ENCODE data around the gene MGLL.

Gene MGLL

DNA sequence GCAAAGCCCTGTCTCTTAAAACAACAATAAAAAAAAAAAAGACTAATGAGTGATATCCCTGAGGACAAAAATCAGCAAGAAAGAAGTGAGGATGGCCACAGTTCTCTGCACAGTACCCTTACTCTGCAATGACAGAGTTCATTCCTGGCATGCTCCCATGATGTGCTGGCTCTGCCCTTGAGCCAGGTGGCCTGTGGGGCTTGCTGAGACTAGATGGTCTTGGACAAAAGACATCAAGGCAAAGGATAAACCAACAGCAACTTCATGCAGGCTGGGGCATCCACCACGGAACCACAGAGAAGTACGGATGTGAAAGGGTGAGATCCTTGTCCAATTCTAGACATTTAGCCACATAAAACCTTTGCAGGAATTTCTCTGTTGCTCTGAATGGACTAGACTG lies 12.7 kb downstream of the MGLL start:
- Mint-ChIP-seq H3K36me3 (peaks cover 2% of the 10 kb centered on the region), H3K4me3 (no peak overlapping the region), H3K4me1 (ENCODE audit: low read depth) (no peaks in the 10 kb centered on the region), H3K9me3 (ENCODE audit: low read depth) (no peaks in the 10 kb centered on the region), H3K27me3 (peaks cover 4% of the 10 kb centered on the region), H3K27ac (no peak overlapping the region)

DNA sequence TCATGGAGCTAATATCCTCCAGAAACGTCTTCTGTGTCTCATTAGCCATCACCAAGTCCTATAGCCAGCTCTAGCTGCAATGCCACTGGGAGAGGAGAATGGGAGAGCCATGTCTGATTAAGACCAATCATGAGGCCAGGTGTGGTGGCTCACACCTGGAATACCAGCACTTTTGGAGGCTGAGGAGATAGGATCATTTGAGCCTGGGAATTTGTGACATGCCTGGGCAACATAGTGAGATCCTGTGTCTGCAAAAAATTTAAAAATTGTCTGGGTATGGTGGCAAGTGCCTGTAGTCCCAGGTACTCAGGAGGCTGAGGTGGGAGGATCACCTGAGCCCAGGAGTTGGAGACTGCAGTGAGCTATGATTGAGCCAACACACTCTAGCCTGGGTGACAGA lies 13.1 kb downstream of the MGLL start:
- H3K27me3 Mint-ChIP-seq, result peaks cover 4% of the 10 kb centered on the region
- H3K36me3 Mint-ChIP-seq, result peaks cover 2% of the 10 kb centered on the region
- no peak overlapping the region for H3K4me3 Mint-ChIP-seq
- no peak overlapping the region for H3K27ac Mint-ChIP-seq
- no peaks in the 10 kb centered on the region for H3K9me3 Mint-ChIP-seq (ENCODE audit: low read depth)
- no peaks in the 10 kb centered on the region for H3K4me1 Mint-ChIP-seq (ENCODE audit: low read depth)

DNA sequence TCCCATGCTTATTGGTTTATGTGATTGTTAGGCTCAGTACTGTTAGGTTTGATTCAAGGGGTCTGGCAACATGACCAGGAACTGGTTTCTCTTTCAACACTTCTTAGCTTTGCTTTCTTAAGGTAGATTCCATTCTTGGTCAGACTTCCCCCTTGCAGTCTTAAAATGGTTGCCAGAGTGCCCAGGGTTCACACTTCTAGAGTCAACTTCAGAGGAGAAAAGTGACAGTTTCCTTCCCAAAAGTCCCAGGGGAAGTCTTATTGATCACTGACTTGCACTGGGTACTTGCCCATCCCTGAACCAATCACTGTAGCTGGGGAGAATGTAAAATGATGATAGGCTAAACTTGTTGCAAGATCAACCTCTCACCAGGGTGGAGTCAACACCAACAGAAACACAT lies 14.1 kb downstream of the MGLL start:
- no peak overlapping the region for H3K27ac Mint-ChIP-seq
- peaks cover 2% of the 10 kb centered on the region for H3K36me3 Mint-ChIP-seq
- H3K9me3 Mint-ChIP-seq (ENCODE audit: low read depth), result no peaks in the 10 kb centered on the region
- no peak overlapping the region for H3K4me3 Mint-ChIP-seq
- H3K4me1 Mint-ChIP-seq (ENCODE audit: low read depth), result no peaks in the 10 kb centered on the region
- peaks cover 4% of the 10 kb centered on the region for H3K27me3 Mint-ChIP-seq

DNA sequence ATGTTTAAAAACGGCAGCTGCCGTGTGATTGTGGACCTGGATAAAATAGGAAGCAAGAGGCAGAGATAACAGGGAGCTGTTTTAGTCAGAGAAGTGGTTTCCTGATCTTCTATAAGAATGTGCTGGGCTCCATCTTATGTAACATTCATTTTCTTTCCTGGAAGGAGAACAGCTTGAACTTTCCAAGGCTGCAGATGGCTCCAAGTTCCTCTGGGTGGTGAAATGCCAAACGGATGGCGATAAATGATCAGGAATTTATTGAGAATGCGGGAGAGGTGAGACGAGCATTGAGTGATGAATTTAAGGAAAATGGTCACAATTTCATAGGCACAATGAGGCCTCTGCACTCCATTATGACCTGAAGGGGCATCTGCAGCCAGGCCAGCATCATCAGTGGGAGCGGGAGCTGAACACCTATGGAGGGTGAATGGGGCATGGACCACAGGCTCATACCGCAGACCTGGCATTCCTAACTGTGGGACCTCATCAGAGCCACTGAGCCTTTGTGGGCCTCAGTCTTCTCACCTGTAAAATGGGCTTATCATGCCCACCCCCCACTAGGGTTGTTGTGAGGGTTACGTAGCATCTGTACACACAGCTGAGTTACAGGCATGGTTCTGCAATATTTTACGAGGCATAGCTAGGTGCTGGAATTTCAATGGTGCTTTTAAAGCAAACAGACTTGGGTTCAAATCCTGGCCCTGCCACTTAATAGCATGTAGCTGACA lies 17.1 kb downstream of the MGLL start:
- Mint-ChIP-seq H3K27me3 (peaks cover 2% of the 10 kb centered on the region), H3K27ac (no peak overlapping the region), H3K4me1 (ENCODE audit: low read depth) (peaks cover 6% of the 10 kb centered on the region), H3K4me3 (no peak overlapping the region), H3K36me3 (peaks cover 2% of the 10 kb centered on the region), H3K9me3 (ENCODE audit: low read depth) (no peaks in the 10 kb centered on the region)

DNA sequence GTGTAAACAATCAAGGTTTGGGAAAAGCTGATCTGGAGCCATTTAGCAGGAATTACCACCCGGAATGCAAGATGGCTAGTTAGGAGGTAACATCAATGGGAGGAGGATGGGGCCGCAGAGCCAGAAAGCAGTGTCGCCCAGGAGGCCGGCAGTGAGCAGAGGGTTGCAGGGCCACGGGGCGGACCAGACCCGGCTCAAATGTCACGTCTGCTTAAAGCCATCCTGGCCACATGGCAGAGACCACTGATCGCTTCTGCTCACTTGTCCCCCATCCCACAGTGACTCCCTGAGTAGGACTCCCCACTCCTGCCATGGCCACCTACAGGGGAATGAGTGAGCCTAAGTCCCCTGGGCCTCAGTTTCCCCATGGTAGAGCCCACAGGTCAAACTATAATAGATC lies 18.2 kb downstream of the MGLL start:
- Mint-ChIP-seq H3K4me1 (ENCODE audit: low read depth) (peaks cover 10% of the 10 kb centered on the region), H3K4me3 (no peak overlapping the region), H3K27me3 (peaks cover 2% of the 10 kb centered on the region), H3K27ac (no peak overlapping the region), H3K9me3 (ENCODE audit: low read depth) (no peaks in the 10 kb centered on the region), H3K36me3 (peaks cover 2% of the 10 kb centered on the region)

DNA sequence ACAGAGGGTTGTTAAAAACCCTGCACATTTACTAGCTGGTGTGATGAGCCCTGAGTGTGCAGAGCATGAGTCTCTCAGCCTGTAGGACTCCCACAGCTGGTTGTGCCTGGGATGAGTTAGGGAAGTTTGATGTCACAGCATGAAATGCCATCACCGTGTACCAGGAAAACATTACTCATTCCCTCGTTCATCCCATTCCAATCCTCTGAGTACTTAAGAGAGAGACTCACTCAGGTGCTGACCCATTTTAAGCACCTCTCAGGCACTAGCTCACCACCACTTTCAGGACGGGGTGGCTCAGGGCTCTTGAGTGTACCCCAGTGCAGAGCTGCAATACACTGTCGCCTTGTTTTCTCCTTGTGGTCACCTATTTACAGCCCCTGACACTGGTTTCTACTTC lies 18.7 kb downstream of the MGLL start:
- no peak overlapping the region for H3K27ac Mint-ChIP-seq
- H3K36me3 Mint-ChIP-seq, result peaks cover 2% of the 10 kb centered on the region
- H3K4me3 Mint-ChIP-seq, result no peak overlapping the region
- H3K9me3 Mint-ChIP-seq (ENCODE audit: low read depth), result no peaks in the 10 kb centered on the region
- peaks cover under 1% of the 10 kb centered on the region for H3K27me3 Mint-ChIP-seq
- H3K4me1 Mint-ChIP-seq (ENCODE audit: low read depth), result peaks cover 10% of the 10 kb centered on the region

DNA sequence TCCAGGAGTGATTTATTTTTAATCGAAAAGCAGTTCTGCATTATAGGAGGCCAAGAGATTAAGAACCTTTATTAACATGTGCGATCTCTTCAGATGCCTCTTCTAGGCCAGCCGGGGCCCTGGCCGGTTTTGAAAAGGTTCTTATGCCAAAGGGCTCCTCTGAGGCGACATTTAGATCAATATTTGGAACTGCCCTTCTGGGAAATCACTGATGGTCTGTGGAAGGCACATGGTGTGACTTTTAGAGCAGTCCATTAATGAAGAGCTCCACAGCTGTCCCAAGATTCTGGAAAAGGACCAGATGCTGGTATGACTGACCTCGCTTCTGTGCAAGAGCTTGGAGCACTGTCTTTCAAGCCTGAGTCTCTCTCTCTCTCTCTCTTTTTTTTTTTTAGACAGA lies 19.7 kb downstream of the MGLL start:
- H3K27ac Mint-ChIP-seq, result no peak overlapping the region
- H3K36me3 Mint-ChIP-seq, result peaks cover 2% of the 10 kb centered on the region
- no peaks in the 10 kb centered on the region for H3K27me3 Mint-ChIP-seq
- no peaks in the 10 kb centered on the region for H3K9me3 Mint-ChIP-seq (ENCODE audit: low read depth)
- peaks cover 10% of the 10 kb centered on the region for H3K4me1 Mint-ChIP-seq (ENCODE audit: low read depth)
- H3K4me3 Mint-ChIP-seq, result no peak overlapping the region

DNA sequence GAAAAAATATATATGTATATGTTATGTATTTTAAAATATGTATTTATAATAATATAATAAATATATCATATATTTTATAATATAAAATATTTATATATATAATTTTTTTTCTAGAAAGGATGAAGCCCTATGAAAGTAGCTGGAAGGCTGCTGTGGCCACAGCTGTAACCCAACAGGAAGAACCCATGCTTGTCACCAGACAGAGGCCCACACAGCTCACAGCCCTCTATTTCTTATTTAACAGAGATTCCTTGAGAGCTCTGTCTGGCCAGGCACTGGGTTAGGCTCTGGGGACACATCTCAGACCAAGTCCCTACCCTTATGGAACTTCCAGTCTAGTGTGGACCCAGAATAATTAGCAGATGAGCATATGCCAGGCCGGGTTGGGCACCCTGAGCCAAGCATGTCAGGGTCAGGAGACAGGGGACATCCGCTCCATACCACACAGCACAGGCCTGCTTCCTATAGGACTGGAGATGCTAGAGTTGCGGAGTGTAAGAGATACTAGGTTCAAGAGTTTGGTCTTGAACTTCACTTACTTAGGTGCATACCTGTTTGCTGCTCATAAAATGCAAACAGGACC lies 20.5 kb downstream of the MGLL start:
- Mint-ChIP-seq H3K36me3 (peaks cover 2% of the 10 kb centered on the region), H3K27ac (no peak overlapping the region), H3K4me1 (ENCODE audit: low read depth) (peaks cover 10% of the 10 kb centered on the region), H3K4me3 (no peak overlapping the region), H3K9me3 (ENCODE audit: low read depth) (no peaks in the 10 kb centered on the region), H3K27me3 (no peaks in the 10 kb centered on the region)

DNA sequence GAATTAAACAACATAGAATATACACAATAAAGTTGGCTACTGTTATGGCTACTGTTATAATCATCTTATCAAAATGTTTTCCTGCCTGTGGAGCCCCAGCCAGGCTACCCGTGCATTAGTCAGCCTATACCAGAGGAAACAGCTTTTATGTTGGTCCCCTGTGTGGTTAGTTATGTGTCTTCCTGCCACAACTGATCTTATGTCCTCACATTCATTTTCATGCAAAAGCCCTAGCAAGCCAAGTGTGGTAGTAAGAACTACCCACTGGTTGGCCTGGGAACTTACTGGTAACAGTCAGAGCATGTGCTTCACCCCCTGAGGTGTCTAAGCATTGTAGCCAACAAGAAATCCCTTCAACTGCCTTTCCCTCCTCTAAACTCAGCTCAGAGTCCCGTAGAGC lies 21.8 kb downstream of the MGLL start:
- peaks cover 10% of the 10 kb centered on the region for H3K4me1 Mint-ChIP-seq (ENCODE audit: low read depth)
- no peaks in the 10 kb centered on the region for H3K9me3 Mint-ChIP-seq (ENCODE audit: low read depth)
- H3K27ac Mint-ChIP-seq, result no peak overlapping the region
- no peaks in the 10 kb centered on the region for H3K27me3 Mint-ChIP-seq
- H3K36me3 Mint-ChIP-seq, result no peaks in the 10 kb centered on the region
- peak overlapping the region; percentile 1 for H3K4me3 Mint-ChIP-seq

DNA sequence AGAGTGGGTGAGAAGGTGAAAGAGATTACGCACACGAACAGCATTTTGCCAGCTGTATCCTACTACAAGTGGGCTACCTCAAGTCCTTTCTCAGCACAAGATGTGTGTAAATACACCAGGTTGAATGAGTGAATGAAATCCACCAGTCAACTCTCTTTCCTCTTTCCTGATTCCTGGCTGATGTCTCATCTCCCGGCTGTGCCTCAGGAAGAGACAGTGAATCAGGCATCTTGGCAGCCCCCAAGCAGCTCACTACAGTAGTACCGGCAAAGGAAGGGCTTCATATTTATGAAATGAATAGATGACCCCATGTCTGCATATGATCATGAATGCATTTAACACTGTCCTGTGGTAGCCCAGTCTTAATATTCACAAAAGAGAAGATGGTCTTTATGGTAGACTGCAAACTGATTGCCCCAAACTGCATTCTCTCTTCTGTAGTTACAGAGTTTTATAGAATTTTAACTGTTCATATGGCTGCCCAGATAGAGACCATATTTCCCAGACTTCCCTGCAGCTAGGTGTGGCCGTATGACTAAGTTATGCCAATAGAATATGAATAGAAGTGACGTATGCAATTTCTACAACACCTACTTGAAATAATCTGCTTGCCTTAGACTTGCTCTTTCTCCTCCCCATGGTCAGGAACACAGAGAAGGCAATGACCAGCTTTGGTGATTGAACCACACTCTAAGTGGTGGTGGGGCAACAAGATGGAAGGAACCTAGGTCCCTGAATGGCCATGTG lies 22.7 kb downstream of the MGLL start:
- Mint-ChIP-seq H3K27ac (no peak overlapping the region), H3K4me3 (no peak overlapping the region), H3K27me3 (no peaks in the 10 kb centered on the region), H3K4me1 (ENCODE audit: low read depth) (peaks cover 10% of the 10 kb centered on the region), H3K36me3 (no peaks in the 10 kb centered on the region), H3K9me3 (ENCODE audit: low read depth) (no peaks in the 10 kb centered on the region)

DNA sequence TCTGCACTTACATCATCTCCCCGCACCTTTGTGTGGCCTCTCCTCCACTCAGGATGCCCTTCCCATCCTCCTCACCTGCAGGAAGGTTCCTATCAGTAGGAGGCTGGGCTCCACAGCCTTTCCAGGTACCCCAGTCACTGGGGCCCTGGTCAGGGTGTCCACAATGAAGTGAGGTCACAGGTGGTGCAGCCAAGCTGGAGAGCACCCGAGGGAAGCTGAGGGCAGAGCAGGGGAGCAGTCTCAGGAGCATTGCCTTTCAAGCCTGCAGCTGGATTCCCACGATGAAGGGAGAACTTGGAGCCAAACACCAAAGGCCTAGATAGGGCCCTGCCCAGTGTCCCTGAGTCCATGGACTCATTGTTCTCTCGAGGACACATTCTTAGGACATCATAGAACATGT lies 23.6 kb downstream of the MGLL start:
- no peak overlapping the region for H3K27ac Mint-ChIP-seq

DNA sequence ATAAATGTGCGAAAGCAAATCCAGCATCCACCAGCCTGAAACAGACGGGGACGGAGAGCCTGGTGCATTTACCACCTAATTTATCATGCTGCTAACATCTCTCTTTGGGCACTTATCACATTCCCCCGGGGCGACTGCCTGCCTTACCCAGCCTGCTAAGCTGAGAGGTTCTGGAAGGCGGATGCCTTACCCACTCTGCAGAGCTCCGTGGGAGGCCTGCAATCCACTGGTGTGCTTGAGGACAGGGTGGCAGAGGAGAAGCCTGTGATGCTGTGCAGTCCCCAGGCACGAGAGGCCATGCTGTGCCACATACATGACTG lies 25.5 kb downstream of the MGLL start:
- Mint-ChIP-seq H3K27me3 (no peaks in the 10 kb centered on the region), H3K4me3 (no peak overlapping the region), H3K9me3 (ENCODE audit: low read depth) (no peaks in the 10 kb centered on the region), H3K27ac (no peak overlapping the region), H3K36me3 (no peaks in the 10 kb centered on the region), H3K4me1 (ENCODE audit: low read depth) (peaks cover 13% of the 10 kb centered on the region)

More for the DNA sequence above, 23.6 kb downstream of the MGLL start:
- Mint-ChIP-seq H3K9me3 (ENCODE audit: low read depth) (no peaks in the 10 kb centered on the region), H3K4me3 (no peak overlapping the region), H3K4me1 (ENCODE audit: low read depth) (peaks cover 10% of the 10 kb centered on the region), H3K36me3 (no peaks in the 10 kb centered on the region), H3K27me3 (no peaks in the 10 kb centered on the region)

DNA sequence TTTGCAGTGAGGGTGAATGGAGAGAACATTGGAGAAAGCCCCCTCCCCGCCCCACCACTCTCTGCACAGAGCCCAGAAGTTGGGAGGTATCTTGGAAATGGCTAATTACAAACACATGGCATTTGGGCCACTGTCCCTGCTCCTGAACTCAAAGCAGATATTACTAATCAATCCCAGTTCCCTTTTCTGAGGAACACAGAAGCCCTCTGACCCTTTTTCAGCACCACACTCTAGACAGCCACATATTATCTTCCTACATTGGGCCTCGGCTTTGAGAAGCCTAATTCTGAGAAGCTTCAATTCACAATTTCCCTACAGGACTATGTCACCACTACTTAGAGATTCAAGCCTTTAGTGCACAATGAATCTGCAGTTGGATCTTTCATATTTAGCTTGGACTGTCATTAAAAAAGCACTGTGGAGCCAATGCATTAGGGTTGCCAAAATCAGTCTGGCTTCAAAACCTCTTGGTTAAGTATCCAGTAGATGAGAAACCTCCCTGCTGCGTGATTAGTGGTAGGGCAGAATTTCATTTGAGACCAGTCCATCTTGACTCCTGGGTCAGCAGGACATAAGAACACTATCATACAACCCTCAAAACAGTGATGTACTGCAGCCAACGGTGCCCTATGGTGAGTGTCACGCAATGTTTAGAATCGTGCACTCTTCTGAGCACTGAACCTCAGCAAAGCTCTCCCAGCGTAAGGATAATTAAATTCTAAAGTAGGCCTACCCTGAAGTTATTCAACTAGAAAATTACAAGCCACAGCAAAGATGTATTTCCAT lies 26.1 kb downstream of the MGLL start:
- H3K27ac Mint-ChIP-seq, result no peak overlapping the region
- H3K36me3 Mint-ChIP-seq, result no peaks in the 10 kb centered on the region
- H3K27me3 Mint-ChIP-seq, result no peaks in the 10 kb centered on the region
- H3K4me1 Mint-ChIP-seq (ENCODE audit: low read depth), result peaks cover 17% of the 10 kb centered on the region
- no peaks in the 10 kb centered on the region for H3K9me3 Mint-ChIP-seq (ENCODE audit: low read depth)
- no peak overlapping the region for H3K4me3 Mint-ChIP-seq

DNA sequence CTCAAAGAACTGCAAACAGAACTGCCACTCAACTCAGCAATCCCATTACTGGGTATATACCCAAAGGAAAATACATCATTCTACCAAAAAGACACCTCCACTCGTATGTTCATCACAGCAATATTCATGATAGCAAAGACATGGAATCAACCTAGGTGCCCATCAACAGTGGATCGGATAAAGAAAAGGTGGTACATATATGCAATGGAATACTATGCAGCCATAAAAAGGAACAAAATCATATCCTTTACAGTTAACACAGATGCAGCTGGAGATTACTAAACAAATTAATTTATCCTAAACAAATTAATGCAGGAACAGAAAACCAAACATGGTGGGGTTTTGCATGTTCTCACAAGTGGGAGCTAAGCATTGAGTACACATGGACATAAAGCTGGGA lies 27.3 kb downstream of the MGLL start:
- Mint-ChIP-seq H3K36me3 (no peaks in the 10 kb centered on the region), H3K27ac (no peak overlapping the region), H3K9me3 (ENCODE audit: low read depth) (no peaks in the 10 kb centered on the region), H3K4me1 (ENCODE audit: low read depth) (peaks cover 12% of the 10 kb centered on the region), H3K4me3 (no peak overlapping the region), H3K27me3 (no peaks in the 10 kb centered on the region)

DNA sequence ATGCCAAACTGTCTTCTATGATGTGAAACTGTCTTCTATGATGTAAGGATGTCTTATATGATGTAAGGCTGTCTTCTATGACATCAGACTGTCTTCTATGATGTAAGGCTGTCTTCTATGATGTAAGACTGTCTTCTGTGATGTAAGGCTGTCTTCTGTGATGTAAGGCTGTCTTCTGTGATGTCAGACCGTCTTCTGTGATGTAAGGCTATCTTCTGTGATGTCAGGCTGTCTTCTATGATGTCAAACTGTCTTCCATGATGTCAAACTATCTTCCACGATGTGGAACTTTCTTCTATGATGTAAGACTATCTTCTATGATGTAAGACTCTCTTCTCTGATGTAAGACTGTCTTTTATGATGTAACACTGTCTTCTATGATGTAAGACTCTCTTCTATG lies 27.9 kb downstream of the MGLL start:
- Mint-ChIP-seq H3K27me3 (no peaks in the 10 kb centered on the region), H3K27ac (no peak overlapping the region), H3K4me3 (no peak overlapping the region), H3K9me3 (ENCODE audit: low read depth) (no peaks in the 10 kb centered on the region), H3K4me1 (ENCODE audit: low read depth) (peaks cover 10% of the 10 kb centered on the region), H3K36me3 (no peaks in the 10 kb centered on the region)

All from activated naive CD8-positive, alpha-beta T cell (primary cell).